Type B pancreatic cell (in vitro differentiated cells): ENCODE measurements around the gene GABRA4. TPM values are rescaled to one million over a fixed set of nuclear protein-coding genes. Genes with fewer than 3 reads are reported as not detected.

ENCODE experiments used
- DNase-seq: peaks from one replicate; pipeline ENCODE4 v3.0.0; 2021; ENCODE audit warnings: mixed read lengths; ENCODE audit not compliant: unreplicated experiment; ENCODE audit errors: extremely low spot score
- H3K27ac Mint-ChIP-seq: 2 replicates; pipeline ENCODE4 v1.8.0; 2021; ENCODE audit warnings: mild to moderate bottlenecking, mixed read lengths
- H3K27me3 Mint-ChIP-seq: 2 replicates; pipeline ENCODE4 v1.8.0; 2021; ENCODE audit warnings: mixed read lengths
- H3K36me3 Mint-ChIP-seq: 2 replicates; pipeline ENCODE4 v1.8.0; 2021; ENCODE audit warnings: mixed read lengths
- H3K4me1 Mint-ChIP-seq: one replicate; pipeline ENCODE4 v1.8.0; 2021; ENCODE audit warnings: mixed read lengths; ENCODE audit not compliant: unreplicated experiment
- H3K4me3 Mint-ChIP-seq: 2 replicates; pipeline ENCODE4 v1.8.0; 2021; ENCODE audit warnings: mild to moderate bottlenecking, mixed read lengths
- H3K9me3 Mint-ChIP-seq: 2 replicates; pipeline ENCODE4 v1.8.0; 2021; ENCODE audit warnings: mixed read lengths
- long read RNA-seq: library from polyadenylated mRNA; unstranded; transcript quantifications from one replicate; pipeline ENCODE4 v2.0.0, GENCODE V29; 2020
- total RNA-seq: library from RNA; stranded (reverse); gene quantifications from 2 replicates; pipeline ENCODE4 v1.2.1, GENCODE V29; 2021; ENCODE audit warnings: low replicate concordance
- TF ChIP-seq, protein P1 (sequence below): fragments of 200-600 bp; sonication (generic); conservative IDR thresholded peaks from 2 replicates; pipeline ENCODE4 v1.5.0; 2021; ENCODE audit warnings: antibody characterized with exemption, mild to moderate bottlenecking

Gene GABRA4
- total RNA-seq: 0.45 and 1.5 TPM in 2 replicates
- long read RNA-seq, full-length matches to known transcripts: 2 of 2 reads
- long read RNA-seq, partial matches to known transcripts: 0 of 2 reads
- long read RNA-seq, other reads (novel, unspliced or antisense): 0 of 2 reads

DNA sequence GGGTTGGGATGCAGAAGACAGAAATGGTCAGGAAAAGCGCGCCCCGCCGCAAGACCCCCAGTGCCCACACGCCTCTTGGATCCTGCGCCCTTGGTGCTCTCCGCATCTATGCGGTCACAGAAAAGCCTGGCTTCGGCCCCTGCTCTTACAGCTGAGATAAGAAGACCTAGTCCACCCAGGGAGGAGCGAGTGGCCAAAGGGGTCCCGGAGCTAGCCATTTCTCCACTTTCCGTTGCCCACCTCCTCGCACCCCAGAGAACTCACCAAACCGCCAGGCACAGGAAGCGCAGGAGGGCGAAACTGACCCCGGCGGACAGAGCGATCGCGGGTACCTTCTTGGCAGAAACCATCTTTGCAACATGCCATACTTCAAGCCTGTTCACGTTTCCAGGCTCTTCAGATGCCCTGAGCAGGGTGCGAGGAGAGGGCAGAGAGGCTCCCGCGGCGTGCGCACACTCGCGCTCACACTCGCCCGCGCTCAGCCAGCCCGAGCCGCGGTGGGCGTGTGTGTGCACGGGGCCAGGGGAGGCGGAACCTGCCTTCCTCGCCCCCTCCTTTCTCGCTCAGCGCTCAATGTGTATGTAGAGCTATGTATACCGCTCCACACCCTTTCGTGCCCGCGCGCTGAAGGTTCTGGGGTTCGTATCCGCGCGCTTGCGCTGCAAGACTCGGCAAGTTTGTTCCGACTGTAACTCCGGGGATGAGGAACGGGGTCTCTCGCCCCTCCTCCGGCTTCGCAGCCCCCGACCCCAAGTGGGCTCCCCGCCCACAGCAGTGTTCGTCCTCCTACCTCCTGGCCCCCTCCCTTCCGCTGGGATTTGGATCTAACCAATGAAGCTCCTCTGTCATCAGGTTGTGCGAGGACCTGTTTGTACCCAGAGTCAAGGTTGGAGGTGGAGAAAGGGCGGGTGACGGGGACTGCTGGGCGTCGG is at the start of gene GABRA4:
Gene GABRA4, minus strand, starts transcription at position 507 of the 932 bp plus-strand sequence. Its CDS starts 157 bp downstream, at position 350.
- Mint-ChIP-seq H3K27ac (no peak within 1 kb of the TSS), H3K9me3 (no peaks in the 10 kb centered on the region), H3K27me3 (peaks cover 86% of the 10 kb centered on the region), H3K4me3 (peak within 1 kb of the TSS; percentile 85), H3K36me3 (no peaks in the 10 kb centered on the region), H3K4me1 (peaks cover 5% of the 10 kb centered on the region)
- DNase-seq: no peak
- TF ChIP-seq, protein P1, sequence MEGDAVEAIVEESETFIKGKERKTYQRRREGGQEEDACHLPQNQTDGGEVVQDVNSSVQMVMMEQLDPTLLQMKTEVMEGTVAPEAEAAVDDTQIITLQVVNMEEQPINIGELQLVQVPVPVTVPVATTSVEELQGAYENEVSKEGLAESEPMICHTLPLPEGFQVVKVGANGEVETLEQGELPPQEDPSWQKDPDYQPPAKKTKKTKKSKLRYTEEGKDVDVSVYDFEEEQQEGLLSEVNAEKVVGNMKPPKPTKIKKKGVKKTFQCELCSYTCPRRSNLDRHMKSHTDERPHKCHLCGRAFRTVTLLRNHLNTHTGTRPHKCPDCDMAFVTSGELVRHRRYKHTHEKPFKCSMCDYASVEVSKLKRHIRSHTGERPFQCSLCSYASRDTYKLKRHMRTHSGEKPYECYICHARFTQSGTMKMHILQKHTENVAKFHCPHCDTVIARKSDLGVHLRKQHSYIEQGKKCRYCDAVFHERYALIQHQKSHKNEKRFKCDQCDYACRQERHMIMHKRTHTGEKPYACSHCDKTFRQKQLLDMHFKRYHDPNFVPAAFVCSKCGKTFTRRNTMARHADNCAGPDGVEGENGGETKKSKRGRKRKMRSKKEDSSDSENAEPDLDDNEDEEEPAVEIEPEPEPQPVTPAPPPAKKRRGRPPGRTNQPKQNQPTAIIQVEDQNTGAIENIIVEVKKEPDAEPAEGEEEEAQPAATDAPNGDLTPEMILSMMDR: no peak

DNA sequence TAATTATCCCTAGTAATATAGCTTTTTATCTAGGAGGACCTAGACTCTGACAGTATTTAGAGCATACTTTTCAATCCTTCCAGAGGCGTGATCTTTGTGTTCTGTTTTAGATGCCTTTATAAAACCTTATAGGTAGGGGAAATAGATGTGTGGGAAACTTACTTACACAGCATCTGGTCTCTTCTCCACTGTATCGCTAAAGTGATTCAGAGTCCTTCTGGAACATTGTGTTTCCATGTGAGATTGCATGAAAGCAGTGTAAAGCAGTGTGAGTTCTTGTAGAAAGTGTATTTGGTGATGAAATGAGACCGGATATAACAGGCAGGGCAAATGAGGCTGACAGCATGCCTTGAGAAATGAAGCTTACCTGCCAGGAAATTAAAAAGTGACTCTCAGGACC is 47.4 kb upstream of the GABRA4 start:
- H3K4me1 Mint-ChIP-seq: no peaks in the 10 kb centered on the region
- TF ChIP-seq, protein P1: no peak
- no peak overlapping the region for H3K27ac Mint-ChIP-seq
- H3K36me3 Mint-ChIP-seq: no peaks in the 10 kb centered on the region
- H3K9me3 Mint-ChIP-seq: no peaks in the 10 kb centered on the region
- DNase-seq: no peak
- H3K4me3 Mint-ChIP-seq: no peak overlapping the region
- peaks cover 15% of the 10 kb centered on the region for H3K27me3 Mint-ChIP-seq

DNA sequence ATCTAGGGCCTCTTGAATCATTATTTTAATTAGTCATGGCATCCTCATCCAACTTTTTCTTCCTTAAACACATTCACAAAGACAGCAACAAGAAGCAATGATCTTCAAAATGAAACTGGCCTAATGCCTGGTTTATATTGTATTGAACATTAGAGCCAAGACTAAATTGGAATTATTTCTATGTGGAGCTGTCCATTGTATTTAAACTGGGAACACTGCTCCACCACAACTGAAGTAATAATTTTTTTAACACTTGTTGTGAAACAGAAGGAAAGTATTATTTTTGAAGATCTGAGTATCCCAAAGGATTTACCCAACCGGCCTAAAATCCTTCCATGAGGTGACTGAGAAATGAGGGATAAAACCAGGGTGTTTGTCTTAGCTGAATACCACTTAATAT is 44.9 kb upstream of the GABRA4 start:
- peaks cover 25% of the 10 kb centered on the region for H3K27me3 Mint-ChIP-seq
- no peak overlapping the region for H3K27ac Mint-ChIP-seq
- DNase-seq: no peak
- TF ChIP-seq, protein P1: no peak
- no peaks in the 10 kb centered on the region for H3K36me3 Mint-ChIP-seq
- no peaks in the 10 kb centered on the region for H3K9me3 Mint-ChIP-seq
- no peak overlapping the region for H3K4me3 Mint-ChIP-seq
- no peaks in the 10 kb centered on the region for H3K4me1 Mint-ChIP-seq

DNA sequence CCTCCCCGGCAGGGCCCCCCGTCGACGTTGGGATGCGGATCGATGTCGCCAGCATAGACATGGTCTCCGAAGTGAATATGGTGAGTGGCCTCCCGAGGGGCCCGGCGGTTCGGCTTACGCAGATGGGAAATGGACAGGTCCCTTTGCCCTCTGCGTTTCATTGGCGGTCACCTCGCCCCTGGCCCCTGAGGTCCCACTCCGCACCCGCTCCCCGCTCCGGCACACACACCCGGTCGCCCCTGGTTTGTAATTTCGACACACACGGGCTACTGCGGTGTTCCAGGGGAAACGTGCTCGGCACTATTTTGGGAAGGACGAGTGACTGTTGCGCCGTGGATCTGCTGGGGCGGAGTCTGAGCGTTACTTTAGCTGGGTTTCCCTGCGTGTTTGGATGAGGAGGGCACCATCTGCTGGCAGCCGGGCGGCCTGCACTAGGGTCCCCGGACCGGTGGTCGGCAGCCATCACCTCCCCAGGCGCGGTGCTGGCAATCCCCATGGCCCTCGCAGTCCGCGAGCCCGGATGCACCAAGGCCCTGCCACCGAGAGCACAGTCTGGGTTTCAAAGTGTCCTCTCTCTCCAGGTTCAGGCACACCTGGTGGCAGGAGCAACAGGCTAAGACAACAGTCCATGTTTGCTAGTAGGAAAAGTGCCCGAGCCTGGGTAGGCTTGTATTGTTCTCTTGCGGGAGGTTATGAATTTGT is 39.2 kb upstream of the GABRA4 start:
- TF ChIP-seq, protein P1: peak; percentile 94
- Mint-ChIP-seq H3K4me1 (peaks cover 7% of the 10 kb centered on the region), H3K36me3 (no peaks in the 10 kb centered on the region), H3K27ac (peak overlapping the region; percentile 21), H3K4me3 (peak overlapping the region; percentile 86), H3K27me3 (peaks cover 46% of the 10 kb centered on the region), H3K9me3 (no peaks in the 10 kb centered on the region)
- peak; percentile 81 for DNase-seq

DNA sequence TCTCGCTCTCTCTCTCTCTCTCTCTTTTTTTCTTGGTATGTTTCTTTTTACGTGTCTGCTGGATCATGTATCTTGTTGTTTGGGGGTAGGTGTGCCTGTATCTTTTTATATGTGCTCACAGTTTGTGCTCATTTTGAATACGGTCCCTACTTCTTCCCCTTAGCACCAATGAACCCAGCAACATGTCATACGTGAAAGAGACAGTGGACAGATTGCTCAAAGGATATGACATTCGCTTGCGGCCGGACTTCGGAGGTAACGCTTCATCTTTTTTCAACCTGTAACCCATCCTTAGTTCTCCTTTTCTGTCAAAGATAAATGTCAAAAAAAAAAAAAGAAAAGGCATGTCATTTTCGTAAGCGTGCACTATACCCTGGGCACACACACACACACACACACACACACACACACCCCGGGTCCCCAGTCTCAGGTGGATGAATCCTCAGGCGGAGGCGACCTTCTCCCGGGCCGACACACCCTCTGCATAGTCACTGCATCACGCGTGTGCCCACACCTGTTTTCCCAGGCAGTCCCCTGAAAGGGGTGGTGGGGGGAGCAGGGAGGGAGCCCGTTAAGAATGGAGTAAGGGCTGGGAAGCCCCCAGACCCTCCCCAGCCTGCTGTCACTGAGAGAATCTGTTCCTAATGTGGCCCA is 38.5 kb upstream of the GABRA4 start:
- no peak for DNase-seq
- Mint-ChIP-seq H3K36me3 (no peaks in the 10 kb centered on the region), H3K27ac (no peak overlapping the region), H3K4me3 (peak overlapping the region; percentile 86), H3K27me3 (peaks cover 46% of the 10 kb centered on the region), H3K4me1 (peaks cover 7% of the 10 kb centered on the region), H3K9me3 (no peaks in the 10 kb centered on the region)
- TF ChIP-seq, protein P1: no peak
